ENCODE results near the gene SH3PXD2B.
A peak's percentile ranks its signal among the peaks of the same experiment; 100 is the strongest.

SH3PXD2B gene

GRCh38 chr5:172454358-172455086, at the start of gene SH3PXD2B:
Gene SH3PXD2B, minus strand, starts transcription at chr5:172454525. Its CDS starts 173 bp downstream, at chr5:172454352.
- DNase-seq (ENCODE audit: low spot score), result peak; percentile 81

DNA sequence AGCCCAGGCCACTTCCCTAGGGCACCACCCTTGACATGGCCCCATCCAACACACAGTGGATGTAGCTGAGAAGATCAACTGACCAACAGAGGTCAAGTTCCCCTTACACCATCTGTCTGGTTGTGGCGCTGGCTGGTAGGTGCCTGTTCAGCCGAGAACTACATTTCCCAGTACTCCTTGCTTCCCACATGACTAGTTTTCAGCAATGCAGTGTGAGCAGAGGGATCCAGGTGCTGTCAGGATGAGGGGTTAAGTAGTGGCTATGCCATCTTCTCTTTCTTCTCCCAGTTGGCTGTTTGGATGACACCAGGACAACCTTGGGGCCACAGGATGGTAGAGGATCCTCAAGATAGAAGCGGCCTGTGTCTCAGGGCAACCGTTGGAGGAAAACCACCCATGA, 48.6 kb upstream of the SH3PXD2B start:
- no peak for DNase-seq (ENCODE audit: low spot score)

GRCh38 chr5:172502410-172502809, 48.1 kb upstream of the SH3PXD2B start:
- no peak for DNase-seq (ENCODE audit: low spot score)

- DNase-seq (ENCODE audit: low spot score), result no peak
Measured at GRCh38 chr5:172501708-172502320, 47.5 kb upstream of the SH3PXD2B start.

- DNase-seq (ENCODE audit: low spot score), result no peak
Measured at GRCh38 chr5:172499287-172499686, 45.0 kb upstream of the SH3PXD2B start.

DNA sequence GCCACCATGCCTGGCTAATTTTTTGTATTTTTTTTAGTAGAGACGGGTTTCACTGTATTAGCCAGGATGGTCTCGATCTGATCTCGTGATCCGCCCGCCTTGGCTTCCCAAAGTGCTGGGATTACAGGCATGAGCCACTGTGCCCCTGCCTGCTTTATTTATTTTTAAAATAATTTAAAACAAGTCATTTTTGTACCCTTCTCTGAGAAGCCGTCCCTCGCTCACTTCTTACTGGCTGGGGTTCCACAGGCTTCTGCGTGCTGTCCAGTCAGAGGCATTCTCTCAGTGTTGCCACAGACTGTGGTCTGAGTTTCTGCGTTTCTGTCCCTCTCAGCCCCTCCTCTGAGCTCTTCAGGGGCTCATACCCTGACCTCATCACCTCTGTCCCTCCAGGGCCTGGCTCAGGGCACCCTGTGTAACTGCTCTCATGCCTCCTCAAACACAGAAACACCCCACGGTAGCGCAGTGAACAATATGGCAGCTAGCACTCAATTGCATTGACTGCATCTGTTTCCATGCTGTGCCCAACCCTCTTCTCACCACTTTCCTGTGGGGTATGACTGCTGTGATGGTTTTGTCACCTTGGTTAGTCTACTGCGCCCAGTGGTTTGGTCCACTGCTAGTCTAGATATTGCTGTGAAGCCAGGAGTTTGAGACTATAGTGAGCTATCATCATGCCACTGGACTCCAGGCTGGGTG, 44.3 kb upstream of the SH3PXD2B start:
- DNase-seq (ENCODE audit: low spot score), result no peak

DNA sequence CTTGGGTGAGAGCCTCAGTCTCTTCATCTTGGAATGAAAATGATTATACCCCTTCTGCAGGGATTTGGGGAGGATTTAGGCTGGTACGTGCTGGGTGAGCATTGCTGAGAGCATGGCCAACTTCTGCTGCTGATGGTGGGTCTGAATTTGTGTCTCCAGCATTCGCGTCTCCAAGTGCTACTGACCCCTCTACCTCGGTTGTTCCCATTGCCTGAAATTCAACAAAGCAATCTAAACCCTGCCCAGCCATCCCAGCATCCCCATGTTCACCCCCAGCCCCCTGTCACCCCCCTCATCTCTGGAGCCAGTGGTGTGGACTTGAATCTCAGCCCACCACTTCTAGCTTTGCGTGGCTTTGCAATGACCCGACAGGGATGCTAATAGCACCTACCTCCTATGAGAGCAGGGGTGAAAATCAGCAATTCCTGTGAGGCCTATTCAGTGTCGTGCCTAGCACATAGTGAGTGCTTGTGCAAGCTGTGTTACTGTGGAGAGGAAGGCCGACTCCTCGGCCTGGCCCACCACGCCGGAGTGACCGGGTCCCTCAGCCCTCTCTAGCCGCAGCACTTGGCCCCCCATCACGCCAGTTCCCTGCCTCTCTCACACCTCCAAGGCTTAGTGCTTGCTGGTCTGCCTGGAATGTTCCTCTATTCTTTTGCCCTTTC, 43.4 kb upstream of the SH3PXD2B start:
- no peak for DNase-seq (ENCODE audit: low spot score)

DNA sequence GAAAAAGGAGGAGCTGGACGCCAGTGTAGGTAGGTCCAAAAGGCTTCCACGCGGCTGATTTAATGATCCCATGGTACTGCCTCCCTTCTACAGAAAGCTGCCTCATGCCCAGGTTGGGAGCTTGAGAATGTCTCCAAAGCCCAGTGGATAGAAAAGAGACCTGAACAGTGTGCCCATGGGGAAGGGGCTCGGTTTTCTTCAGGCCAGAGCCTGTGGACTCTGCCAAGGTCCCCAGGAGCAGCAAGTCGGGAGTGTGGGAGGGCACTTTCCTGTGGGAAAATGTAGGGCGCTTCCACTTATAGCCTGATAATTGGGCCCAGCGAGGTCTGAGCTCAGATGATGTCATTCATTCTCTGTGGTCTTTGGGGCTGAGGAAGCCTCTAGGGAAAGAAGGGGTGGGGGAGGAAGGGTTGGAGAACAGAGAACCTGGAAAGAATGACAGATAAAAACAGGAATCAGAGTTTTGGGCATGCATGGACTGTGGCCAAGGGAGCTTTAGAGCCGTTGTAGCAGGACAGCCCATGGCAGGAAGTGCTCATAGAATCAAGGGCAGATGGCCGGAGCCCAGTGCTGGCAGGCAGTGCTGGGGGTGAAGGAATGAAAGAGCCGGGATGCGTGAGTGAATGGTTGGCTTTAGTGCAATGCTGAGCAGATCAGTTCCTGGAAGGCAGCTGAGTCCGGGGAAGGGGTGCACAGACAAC, 42.5 kb upstream of the SH3PXD2B start:
- DNase-seq (ENCODE audit: low spot score), result no peak

DNA sequence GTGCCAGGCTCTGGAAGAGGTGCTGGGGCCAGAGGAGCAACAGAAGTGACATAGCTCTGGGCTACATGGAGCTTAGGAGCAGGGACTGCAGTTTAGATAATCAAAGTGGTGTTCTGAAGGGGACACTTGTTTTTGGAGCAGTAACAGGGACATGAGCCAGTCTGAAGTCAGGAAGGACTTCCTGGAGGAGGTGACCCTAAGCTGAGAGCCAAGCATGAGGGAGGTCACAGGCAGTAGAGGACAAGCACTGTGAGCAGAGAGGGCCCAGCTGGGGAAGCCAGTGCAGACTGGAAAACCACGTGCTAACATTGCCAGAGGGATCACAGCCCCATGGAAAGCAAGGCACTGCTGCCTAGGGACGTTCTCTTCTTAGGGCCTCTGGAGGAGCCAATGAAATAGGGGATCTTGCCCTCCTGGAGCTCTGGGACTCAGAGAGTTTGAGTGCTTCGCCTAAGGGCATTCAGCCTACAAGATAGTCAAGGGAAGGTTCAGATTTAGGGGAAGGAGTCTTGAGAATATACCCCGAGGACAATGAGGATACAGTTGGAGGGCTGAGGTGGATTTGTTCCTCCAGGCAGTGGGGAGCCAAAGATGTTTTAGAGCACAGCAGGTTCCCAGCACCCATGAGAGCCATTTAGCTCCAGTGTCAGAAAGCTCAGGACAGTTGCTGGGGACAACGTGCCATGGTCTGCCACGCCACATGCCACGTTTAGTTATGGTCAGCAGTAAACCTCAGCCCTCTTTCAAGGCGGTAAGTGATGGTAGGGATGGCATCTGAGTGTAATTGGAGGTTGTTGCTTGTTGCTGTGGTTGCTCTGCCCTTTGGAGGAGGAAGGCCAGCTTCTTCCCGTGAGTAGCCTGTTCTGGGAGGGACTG, 40.5 kb upstream of the SH3PXD2B start:
- no peak for DNase-seq (ENCODE audit: low spot score)

DNA sequence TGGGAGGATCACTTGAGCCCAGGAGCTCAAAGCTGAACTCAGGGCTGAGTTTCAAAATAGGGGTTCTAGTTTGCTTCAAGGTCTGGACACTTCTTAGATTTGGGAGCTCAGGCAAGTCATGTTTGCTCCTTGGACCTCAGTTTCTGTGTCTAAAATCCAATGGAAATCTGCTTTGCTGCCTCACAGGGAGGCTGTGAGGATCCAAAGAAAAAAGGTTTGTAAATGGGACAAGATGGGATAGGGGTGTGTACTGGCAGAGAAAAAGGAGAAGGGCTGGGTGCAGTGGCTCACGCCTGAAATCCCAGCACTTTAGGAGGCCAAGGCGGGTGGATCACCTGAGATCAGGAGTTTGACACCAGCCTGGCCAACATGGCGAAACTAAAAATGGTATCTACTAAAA, 39.6 kb upstream of the SH3PXD2B start:
- DNase-seq (ENCODE audit: low spot score), result no peak

DNA sequence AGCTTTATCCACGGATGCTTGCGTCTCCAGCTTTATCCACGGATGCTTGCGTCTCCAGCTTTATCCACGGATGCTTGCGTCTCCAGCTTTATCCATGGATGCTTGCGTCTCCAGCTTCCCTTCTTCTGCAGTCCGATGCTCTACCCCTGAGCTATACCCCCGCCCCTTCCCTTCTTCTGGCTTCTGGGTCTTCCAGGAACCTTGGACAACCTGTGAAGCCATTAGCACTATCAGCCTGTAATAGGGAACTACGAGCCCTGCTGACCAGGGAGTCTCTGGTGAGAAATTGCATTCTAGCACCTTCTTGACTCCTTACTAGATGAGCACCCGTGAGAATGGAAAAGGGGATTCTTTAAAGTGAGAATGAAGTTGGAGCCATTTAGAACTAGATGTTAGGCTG, 39.1 kb upstream of the SH3PXD2B start:
- DNase-seq (ENCODE audit: low spot score), result no peak

GRCh38 chr5:172493002-172493401, 38.7 kb upstream of the SH3PXD2B start:
- no peak for DNase-seq (ENCODE audit: low spot score)

DNA sequence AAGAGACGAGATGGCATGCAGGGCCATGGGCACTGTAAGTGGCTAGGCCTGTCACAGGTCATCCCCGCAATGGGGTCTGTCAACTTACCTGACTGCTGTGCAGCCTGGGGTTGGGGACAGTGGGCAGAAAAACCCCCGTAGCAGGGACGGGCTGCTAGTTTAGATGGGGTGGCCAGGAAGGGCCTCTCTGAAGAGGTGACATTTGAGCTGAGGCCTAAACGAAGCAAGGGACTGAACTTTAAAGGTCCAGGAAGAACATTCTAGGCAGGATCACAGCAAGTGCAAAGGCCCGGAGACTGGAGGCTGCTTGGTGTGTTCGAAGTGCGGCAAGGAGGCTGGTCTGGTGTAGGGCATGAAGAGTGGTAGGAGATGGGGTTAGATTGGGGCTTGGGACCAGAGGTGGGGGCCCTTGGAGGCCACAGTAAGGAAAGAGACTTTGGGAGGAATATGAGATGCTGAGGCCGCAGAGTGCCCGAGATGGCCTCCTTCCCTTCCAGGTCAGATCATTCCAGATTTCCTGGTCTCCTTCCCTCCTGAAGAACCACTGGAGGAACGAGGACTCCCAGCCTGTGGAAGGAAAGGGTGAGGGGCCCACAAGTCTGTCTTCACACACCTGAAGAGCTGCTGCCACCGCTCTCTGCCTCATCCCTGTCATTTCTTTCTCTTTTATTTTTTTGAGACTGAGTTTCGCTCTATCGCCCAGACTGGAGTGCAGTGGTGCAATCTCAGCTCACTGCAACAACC, 37.9 kb upstream of the SH3PXD2B start:
- DNase-seq (ENCODE audit: low spot score), result no peak

- no peak for DNase-seq (ENCODE audit: low spot score)
Measured at GRCh38 chr5:172491481-172491880, 37.2 kb upstream of the SH3PXD2B start.

GRCh38 chr5:172490514-172491461, 36.5 kb upstream of the SH3PXD2B start:
- DNase-seq (ENCODE audit: low spot score), result no peak

DNA sequence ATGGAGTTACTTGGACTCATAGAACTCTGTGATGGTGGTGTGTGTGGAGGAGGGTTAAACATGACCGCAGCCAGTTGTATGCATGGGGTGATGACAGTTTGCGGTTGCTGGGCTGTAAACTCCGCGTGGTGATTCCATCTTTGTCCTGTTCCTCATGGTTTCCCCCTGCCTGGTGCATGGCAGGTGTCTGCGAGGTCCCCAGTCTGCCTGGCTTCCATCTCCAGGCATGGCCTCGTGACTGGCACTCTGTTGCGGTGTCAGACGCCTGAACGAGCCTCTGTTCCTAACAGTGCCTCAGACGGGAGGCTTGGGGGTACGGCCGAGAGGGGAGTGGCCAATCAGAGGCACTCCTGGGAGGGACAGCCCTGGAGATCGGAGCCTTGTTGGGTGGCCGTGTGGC, 33.9 kb upstream of the SH3PXD2B start:
- DNase-seq (ENCODE audit: low spot score), result no peak

DNA sequence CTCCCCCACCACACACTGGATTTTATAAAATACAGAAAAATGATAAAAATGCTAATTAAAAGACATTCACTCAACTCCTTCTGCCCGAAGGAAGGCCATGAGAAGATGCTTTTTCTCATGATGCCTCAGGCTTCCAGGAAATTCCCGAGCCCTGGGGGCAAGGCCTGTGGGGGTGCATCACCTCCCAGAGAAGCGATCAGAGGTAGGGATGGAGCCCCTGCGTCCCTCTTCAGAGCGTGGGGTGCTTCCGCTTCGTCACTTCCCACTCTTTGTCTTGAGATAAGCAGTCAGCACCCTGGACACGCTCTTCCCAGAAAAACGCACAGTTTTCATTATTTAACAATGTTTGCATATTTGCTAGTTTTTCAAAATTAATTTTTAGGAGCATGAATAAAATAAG, 33.3 kb upstream of the SH3PXD2B start:
- no peak for DNase-seq (ENCODE audit: low spot score)

GRCh38 chr5:172486912-172487311, 32.6 kb upstream of the SH3PXD2B start:
- DNase-seq (ENCODE audit: low spot score), result no peak

DNA sequence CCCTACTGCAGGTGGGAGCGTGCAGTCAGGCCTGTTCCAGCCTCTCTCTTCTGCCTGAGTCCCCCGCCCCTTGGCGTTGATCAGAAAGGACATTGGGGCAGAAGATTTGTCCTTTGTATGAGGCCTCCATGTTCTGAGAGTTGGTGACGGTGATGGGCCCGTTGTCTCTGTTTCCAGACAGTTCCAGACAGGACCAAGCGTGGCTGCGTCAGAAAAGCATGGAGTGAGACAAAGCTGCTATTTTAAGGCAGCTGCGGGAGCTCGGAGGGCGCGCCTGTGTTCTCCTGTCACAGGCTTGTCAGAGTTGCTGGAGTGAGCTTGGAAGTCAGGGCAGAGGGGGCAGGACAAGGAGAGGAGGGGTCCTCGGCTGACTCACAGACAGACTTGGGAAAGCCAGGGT, 32.1 kb upstream of the SH3PXD2B start:
- no peak for DNase-seq (ENCODE audit: low spot score)
